GM12878 (cell line): ENCODE results near the gene SPA17. TPM values are rescaled to one million over a fixed set of nuclear protein-coding genes. Genes with fewer than 3 reads are reported as not detected.

Source experiments
- ATF7 ChIP-seq: fragments of 450-650 bp; IDR thresholded peaks from 2 replicates; pipeline ENCODE4 v1.6.1; 2016; ENCODE audit warnings: low read depth, mild to moderate bottlenecking
- CHD2 ChIP-seq: IDR thresholded peaks from 2 replicates; pipeline ENCODE4 v1.6.1; 2011; ENCODE audit warnings: low read depth, low read length, improper control_type of control experiment, borderline replicate concordance
- CREB1 ChIP-seq: IDR thresholded peaks from 2 replicates; pipeline ENCODE4 v1.6.1; 2012; ENCODE audit warnings: low read depth, mild to moderate bottlenecking, inconsistent platforms
- EGR1 ChIP-seq, 2 experiments: IDR thresholded peaks; 1 replicate in 1 of 2; 2 replicates in 1 of 2; pipeline ENCODE4 v1.6.1; 2011 to 2012; ENCODE audit warnings: low read depth in 2 of 2, low read length in 2 of 2, borderline replicate concordance in 1 of 2, mild to moderate bottlenecking in 1 of 2, moderate library complexity in 1 of 2
- KAT2A ChIP-seq: conservative IDR thresholded peaks from 2 replicates; pipeline ENCODE4 v1.6.1; 2011; ENCODE audit warnings: low read depth, low read length; ENCODE audit not compliant: control insufficient read depth
- MXI1 ChIP-seq: fragments of 150-350 bp; IDR thresholded peaks from 2 replicates; pipeline ENCODE4 v1.6.1; 2011; ENCODE audit warnings: low read depth, mild to moderate bottlenecking, inconsistent platforms, low read length, improper control_type of control experiment
- NR2C1 ChIP-seq: fragments of 450-650 bp; IDR thresholded peaks from 2 replicates; pipeline ENCODE4 v1.6.1; 2017; ENCODE audit warnings: antibody characterized with exemption, mild to moderate bottlenecking, moderate library complexity
- NR2C2 ChIP-seq: IDR thresholded peaks from 2 replicates; pipeline ENCODE4 v1.6.1; 2011; ENCODE audit warnings: borderline replicate concordance, low read depth; ENCODE audit not compliant: control insufficient read depth, insufficient read length
- POU2F2 ChIP-seq: IDR thresholded peaks from 3 replicates; pipeline ENCODE4 v1.6.1; 2011; ENCODE audit warnings: low read depth, mild to moderate bottlenecking, low read length, borderline replicate concordance
- RAD51 ChIP-seq: fragments of 450-650 bp; IDR thresholded peaks from 2 replicates; pipeline ENCODE4 v1.6.1; 2016; ENCODE audit warnings: moderate library complexity, mild to moderate bottlenecking, inconsistent platforms
- RCOR1 ChIP-seq: conservative IDR thresholded peaks from 2 replicates; pipeline ENCODE4 v1.6.1; 2012; ENCODE audit warnings: low read depth, low read length, improper control_type of control experiment
- polyA plus RNA-seq, 11 experiments: library from polyadenylated mRNA; depleted of rRNA in 4 of 11; unstranded in 6 of 11; stranded (reverse) in 5 of 11; fragments of >200 nt; fragmentation: Nextera tagmentation in 4 of 11; fragmentation: Illumina TruSeq in 1 of 11; extraction: Ambion mirVana in 4 of 11; extraction: Trizol in 1 of 11; gene quantifications; 1 replicate in 1 of 11; 2 replicates in 10 of 11; pipeline versions ENCODE4 v1.2.1 to v1.2.3, GENCODE V29; 2011 to 2016; ENCODE audit warnings: inconsistent platforms in 2 of 11, missing spikeins in 2 of 11, low read depth in 1 of 11
- total RNA-seq, 4 experiments: library from RNA; depleted of rRNA in 3 of 4; stranded (reverse); fragments of >200 nt in 3 of 4; fragmentation: Illumina TruSeq in 1 of 4; extraction: Trizol in 1 of 4; gene quantifications; 2 replicates each; pipeline versions ENCODE4 v1.2.1 to v1.2.3, GENCODE V29; 2013 to 2021
- TF ChIP-seq, protein P1 (sequence below): fragments of 450-650 bp; IDR thresholded peaks from 2 replicates; pipeline ENCODE4 v1.6.1; 2017; ENCODE audit warnings: antibody characterized with exemption, mild to moderate bottlenecking, moderate library complexity
- TF ChIP-seq, protein P2 (sequence below): IDR thresholded peaks from 2 replicates; pipeline ENCODE4 v1.6.1; 2012; ENCODE audit warnings: improper control_type of control experiment, low read depth, low read length; ENCODE audit not compliant: insufficient replicate concordance

The SPA17 gene
- total and polyA plus RNA-seq, 10 of the 15 experiments (the other 5 are each of a cell fraction or from before 2014, with no cell fraction given), result 2.9 to 13.2 (median 8.5) TPM

DNA sequence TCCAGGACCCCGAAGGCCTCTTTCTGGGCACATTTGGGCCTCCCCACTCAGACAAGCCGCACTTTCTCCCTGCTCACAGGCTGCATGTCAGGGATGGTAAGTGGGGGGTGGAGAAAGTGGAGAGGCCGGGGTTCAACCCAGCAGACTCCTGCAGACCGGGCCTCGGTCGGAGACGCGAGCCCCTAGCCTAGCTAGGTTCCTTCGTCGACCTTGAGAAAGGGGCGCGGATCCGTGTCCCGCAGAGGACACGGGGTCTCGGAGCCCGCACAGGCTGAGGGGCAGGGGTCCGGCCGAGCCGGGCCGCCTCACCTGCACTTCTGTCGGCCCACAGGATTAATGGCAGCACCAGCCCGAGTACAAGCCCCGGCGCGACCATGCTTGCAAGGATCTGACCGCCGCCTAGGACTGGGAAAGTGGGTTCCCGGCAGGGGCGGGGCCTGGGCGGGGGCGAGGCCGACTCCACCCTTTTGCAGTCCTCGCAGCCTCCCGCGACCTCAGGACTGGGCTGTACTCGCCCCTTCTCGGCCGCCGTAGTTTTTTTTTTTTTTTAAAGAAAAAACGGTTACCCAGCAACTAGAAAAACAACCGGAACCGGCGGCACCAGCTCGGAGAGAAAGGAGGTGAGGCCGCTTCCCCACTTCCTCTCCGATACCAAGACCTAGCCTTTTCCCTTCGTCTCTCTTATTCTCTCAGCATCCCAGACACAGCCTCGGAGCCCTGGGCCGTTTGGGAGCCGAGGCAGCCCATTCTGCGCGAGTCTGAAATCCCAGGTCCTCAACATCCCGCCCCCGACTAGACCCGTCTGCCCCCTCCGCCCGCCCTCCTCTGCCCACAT is at the start of gene SPA17, which contains the start of gene SIAE (continued):
- TF ChIP-seq, protein P1, sequence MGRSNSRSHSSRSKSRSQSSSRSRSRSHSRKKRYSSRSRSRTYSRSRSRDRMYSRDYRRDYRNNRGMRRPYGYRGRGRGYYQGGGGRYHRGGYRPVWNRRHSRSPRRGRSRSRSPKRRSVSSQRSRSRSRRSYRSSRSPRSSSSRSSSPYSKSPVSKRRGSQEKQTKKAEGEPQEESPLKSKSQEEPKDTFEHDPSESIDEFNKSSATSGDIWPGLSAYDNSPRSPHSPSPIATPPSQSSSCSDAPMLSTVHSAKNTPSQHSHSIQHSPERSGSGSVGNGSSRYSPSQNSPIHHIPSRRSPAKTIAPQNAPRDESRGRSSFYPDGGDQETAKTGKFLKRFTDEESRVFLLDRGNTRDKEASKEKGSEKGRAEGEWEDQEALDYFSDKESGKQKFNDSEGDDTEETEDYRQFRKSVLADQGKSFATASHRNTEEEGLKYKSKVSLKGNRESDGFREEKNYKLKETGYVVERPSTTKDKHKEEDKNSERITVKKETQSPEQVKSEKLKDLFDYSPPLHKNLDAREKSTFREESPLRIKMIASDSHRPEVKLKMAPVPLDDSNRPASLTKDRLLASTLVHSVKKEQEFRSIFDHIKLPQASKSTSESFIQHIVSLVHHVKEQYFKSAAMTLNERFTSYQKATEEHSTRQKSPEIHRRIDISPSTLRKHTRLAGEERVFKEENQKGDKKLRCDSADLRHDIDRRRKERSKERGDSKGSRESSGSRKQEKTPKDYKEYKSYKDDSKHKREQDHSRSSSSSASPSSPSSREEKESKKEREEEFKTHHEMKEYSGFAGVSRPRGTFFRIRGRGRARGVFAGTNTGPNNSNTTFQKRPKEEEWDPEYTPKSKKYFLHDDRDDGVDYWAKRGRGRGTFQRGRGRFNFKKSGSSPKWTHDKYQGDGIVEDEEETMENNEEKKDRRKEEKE, result peak; percentile 78; the same call in 1 of the 2 replicates
- no peak for TF ChIP-seq POU2F2
- TF ChIP-seq NR2C2, result no peak
- peak; percentile 62; the same call in 1 of the 2 replicates for TF ChIP-seq ATF7
- 0 out of 2 replicates have a peak, but pooled peaks have one; percentile 17 for TF ChIP-seq CREB1
- TF ChIP-seq MXI1, result peak; percentile 92
- TF ChIP-seq, protein P2, sequence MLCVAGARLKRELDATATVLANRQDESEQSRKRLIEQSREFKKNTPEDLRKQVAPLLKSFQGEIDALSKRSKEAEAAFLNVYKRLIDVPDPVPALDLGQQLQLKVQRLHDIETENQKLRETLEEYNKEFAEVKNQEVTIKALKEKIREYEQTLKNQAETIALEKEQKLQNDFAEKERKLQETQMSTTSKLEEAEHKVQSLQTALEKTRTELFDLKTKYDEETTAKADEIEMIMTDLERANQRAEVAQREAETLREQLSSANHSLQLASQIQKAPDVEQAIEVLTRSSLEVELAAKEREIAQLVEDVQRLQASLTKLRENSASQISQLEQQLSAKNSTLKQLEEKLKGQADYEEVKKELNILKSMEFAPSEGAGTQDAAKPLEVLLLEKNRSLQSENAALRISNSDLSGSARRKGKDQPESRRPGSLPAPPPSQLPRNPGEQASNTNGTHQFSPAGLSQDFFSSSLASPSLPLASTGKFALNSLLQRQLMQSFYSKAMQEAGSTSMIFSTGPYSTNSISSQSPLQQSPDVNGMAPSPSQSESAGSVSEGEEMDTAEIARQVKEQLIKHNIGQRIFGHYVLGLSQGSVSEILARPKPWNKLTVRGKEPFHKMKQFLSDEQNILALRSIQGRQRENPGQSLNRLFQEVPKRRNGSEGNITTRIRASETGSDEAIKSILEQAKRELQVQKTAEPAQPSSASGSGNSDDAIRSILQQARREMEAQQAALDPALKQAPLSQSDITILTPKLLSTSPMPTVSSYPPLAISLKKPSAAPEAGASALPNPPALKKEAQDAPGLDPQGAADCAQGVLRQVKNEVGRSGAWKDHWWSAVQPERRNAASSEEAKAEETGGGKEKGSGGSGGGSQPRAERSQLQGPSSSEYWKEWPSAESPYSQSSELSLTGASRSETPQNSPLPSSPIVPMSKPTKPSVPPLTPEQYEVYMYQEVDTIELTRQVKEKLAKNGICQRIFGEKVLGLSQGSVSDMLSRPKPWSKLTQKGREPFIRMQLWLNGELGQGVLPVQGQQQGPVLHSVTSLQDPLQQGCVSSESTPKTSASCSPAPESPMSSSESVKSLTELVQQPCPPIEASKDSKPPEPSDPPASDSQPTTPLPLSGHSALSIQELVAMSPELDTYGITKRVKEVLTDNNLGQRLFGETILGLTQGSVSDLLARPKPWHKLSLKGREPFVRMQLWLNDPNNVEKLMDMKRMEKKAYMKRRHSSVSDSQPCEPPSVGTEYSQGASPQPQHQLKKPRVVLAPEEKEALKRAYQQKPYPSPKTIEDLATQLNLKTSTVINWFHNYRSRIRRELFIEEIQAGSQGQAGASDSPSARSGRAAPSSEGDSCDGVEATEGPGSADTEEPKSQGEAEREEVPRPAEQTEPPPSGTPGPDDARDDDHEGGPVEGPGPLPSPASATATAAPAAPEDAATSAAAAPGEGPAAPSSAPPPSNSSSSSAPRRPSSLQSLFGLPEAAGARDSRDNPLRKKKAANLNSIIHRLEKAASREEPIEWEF, result peak; percentile 29
- no peak for TF ChIP-seq KAT2A
- TF ChIP-seq CHD2, result peak; percentile 50; the same call in 1 of the 2 replicates
- no peak for TF ChIP-seq RAD51
- no peak for TF ChIP-seq RCOR1
- peak in 1 of 2 experiments; percentile 65; a peak in 1 of 3 replicates for TF ChIP-seq EGR1 (IDR thresholded peaks at IDR 0.05; ENCODE audit: borderline replicate concordance in 1 of 2, low read depth in 2 of 2, low read length in 2 of 2)
- 0 out of 2 replicates have a peak, but pooled peaks have one; percentile 5 for TF ChIP-seq NR2C1
